Activated CD4-positive, alpha-beta T cell treated with anti-CD3 and anti-CD28 coated beads, Interleukin-2, amount 10 ng/mL, durations not matched to agents 24 days and 14 days (primary cell): ENCODE measurements around the gene SERPINH1. TPM values are rescaled to one million over a fixed set of nuclear protein-coding genes. Genes with fewer than 3 reads are reported as not detected.
A peak's percentile ranks its signal among the peaks of the same experiment; 100 is the strongest.
"Not testable (repeated sequence)": the region's sequence is repeated elsewhere in the genome, so short reads cannot be mapped to it uniquely, and the experiment has no call there.

Experiments used
- DNase-seq: peaks from one replicate; pipeline ENCODE4 v3.0.0; 2022
- H3K27ac Mint-ChIP-seq: one replicate; pipeline ENCODE4 v1.8.0; 2022; ENCODE audit warnings: mild to moderate bottlenecking, mixed read lengths
- H3K27me3 Mint-ChIP-seq: one replicate; pipeline ENCODE4 v1.8.0; 2022; ENCODE audit warnings: mixed read lengths
- H3K36me3 Mint-ChIP-seq: one replicate; pipeline ENCODE4 v1.8.0; 2022; ENCODE audit warnings: low read depth, mild to moderate bottlenecking, mixed read lengths
- H3K4me1 Mint-ChIP-seq: one replicate; pipeline ENCODE4 v1.8.0; 2021; ENCODE audit warnings: mixed read lengths
- H3K4me3 Mint-ChIP-seq: one replicate; pipeline ENCODE4 v1.8.0; 2022; ENCODE audit warnings: mild to moderate bottlenecking, moderate library complexity, mixed read lengths
- H3K9me3 Mint-ChIP-seq: one replicate; pipeline ENCODE4 v1.8.0; 2021; ENCODE audit warnings: mixed read lengths
- intact Hi-C: fragments of 100-400 bp; cut with micrococcal nuclease; formaldehyde crosslinking; loops from one replicate; pipeline ENCODE4 v1.15.1; 2023
- total RNA-seq: library from RNA; stranded (reverse); gene quantifications from 2 replicates; pipeline ENCODE4 v1.2.3, GENCODE V29; 2022

SERPINH1 gene
- total RNA-seq, 1 donor from 2014 or later = 29.6 TPM

DNA sequence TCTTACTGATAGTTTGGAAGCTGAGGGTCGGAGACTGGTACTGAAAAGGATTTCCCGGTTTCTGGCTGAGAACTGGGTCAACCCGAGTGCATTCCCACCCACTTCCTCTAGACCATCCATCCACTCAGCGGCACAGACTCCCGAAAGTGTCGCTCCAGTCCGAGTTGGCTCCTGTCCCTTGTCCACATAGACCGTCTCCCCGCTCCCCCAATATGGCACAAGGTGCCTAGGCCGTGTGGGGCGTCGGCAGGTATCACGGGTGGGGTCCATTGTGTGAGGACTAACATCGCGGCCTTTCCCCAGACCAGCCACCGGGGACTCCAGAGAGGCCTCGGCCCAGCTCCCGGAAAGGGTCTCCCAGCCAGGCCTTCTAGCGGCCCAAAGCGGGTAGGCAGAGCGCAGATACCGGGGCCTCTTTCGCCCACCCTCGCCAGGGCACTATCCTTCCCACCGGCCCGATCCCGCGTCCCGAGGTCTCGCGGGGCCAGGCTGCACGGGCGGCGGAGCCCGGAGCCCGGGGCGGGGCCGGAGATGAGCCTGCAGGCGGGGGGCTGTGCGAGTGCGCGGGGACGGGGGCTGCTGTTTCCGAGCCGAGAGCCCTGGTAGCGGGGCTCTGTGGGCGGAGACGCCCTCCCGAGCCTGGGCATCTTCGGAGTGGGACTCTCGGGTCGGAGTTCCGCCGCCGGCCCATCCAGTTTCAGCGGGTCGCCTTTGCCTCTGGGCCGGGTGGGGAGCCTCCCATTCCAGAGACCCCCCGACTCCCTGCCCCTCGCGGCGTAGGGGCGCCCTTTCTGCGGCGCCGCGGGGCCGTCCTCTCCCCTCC, 21.1 kb downstream of the SERPINH1 start:
- Mint-ChIP-seq H3K36me3 (peaks cover 2% of the 10 kb centered on the region), H3K9me3 (no peaks in the 10 kb centered on the region), H3K4me3 (peak overlapping the region; percentile 66), H3K4me1 (peaks cover 10% of the 10 kb centered on the region), H3K27ac (no peak overlapping the region), H3K27me3 (peaks cover 36% of the 10 kb centered on the region)
- DNase-seq = peak; percentile 74
- intact Hi-C loops = no loop called here

DNA sequence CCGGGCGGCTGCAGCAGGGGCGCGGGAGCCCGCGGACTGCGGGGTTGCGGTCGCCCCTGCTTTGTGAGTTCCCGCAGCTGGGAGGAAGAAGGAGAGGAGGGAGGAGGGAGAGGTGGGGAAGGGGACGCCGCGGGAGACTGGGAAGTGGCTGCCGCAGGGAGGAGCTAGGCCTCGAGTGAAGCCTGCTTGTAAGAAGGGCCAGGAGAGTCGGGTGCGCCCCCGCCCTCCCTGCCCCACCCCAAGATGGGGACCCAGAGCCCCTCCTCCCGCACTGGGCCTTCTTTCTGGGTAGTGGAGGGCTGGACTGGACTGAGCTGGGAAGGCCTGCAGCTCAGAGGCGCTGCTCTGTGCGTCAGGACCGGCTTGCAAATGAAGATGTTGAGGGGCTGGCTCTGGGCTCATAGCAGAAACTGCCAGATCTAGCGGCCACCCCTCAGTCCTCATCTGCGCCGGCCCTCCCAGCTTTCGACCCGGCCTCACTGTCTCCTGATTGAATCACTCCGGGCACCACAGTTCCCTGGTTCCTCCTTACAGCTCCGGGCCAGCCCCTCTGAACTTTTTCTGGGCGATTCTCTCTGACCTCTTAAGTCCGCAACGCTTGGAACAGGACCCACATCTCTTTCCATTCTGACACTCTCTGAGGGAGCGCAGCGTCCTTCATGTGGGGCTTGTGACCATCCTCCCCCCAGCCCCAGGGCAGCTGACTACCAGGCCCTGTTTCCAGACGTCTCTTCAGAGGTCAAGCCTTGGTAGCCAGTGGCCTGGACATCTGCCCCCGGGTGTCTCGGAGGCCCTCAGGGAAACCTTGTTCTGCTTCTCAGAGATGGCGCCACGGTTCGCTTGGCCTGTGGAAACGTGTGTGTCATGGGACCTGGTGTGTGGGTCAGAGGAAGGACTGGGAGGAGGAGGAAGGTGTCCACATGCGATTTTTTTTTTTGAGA, 21.9 kb downstream of the SERPINH1 start:
- Mint-ChIP-seq H3K27me3 (peaks cover 36% of the 10 kb centered on the region), H3K4me3 (peak overlapping the region; percentile 56), H3K36me3 (peaks cover 2% of the 10 kb centered on the region), H3K9me3 (no peaks in the 10 kb centered on the region), H3K27ac (no peak overlapping the region), H3K4me1 (peaks cover 10% of the 10 kb centered on the region)
- no peak for DNase-seq
- intact Hi-C loops = no loop called here

- H3K36me3 Mint-ChIP-seq, DNase-seq, intact Hi-C loops, H3K27ac Mint-ChIP-seq, H3K9me3 Mint-ChIP-seq: not testable (repeated sequence)
- Mint-ChIP-seq H3K4me3 (peak overlapping the region; percentile 2), H3K27me3 (peaks cover 34% of the 10 kb centered on the region), H3K4me1 (peaks cover 10% of the 10 kb centered on the region)
Measured at GRCh38 chr11:75584659-75585292, 22.7 kb downstream of the SERPINH1 start.

GRCh38 chr11:75585293-75585670, 23.2 kb downstream of the SERPINH1 start:
- no peak for DNase-seq
- Mint-ChIP-seq H3K36me3 (peaks cover 2% of the 10 kb centered on the region), H3K27ac (no peak overlapping the region), H3K27me3 (peaks cover 34% of the 10 kb centered on the region), H3K4me1 (peaks cover 10% of the 10 kb centered on the region), H3K9me3 (no peaks in the 10 kb centered on the region), H3K4me3 (no peak overlapping the region)
- intact Hi-C loops = no loop called here

GRCh38 chr11:75586395-75586794, 24.3 kb downstream of the SERPINH1 start:
- peaks cover 10% of the 10 kb centered on the region for H3K4me1 Mint-ChIP-seq
- DNase-seq = no peak
- intact Hi-C loops = no loop called here
- peaks cover 2% of the 10 kb centered on the region for H3K36me3 Mint-ChIP-seq
- no peak overlapping the region for H3K27ac Mint-ChIP-seq
- no peak overlapping the region for H3K4me3 Mint-ChIP-seq
- H3K27me3 Mint-ChIP-seq = peaks cover 31% of the 10 kb centered on the region
- H3K9me3 Mint-ChIP-seq = no peaks in the 10 kb centered on the region

DNA sequence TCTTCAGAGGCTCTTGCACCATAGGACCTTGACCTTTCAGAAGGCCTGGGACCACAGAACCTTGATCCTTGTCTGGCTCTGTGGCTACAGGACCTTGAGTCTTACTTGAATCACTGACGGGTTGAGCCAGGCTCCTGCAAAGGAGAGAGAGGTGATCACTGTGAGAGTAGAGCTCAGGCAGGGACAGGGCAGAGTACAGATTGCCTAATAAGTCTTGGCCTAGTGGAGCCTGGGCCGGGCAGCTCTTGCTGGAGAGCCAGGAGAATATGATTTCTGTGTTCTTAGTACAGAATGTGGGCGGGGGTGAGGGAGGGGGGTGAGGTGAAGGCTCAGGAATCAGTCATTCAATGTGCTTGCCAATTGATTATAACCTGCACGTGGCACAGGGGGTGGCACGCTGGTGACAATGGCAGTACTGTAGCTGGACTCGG, 26.0 kb downstream of the SERPINH1 start:
- Mint-ChIP-seq H3K4me1 (peaks cover 4% of the 10 kb centered on the region), H3K9me3 (no peaks in the 10 kb centered on the region), H3K4me3 (no peak overlapping the region), H3K27me3 (peaks cover 30% of the 10 kb centered on the region), H3K27ac (no peak overlapping the region), H3K36me3 (no peaks in the 10 kb centered on the region)
- DNase-seq = no peak
- intact Hi-C loops = no loop called here

- Mint-ChIP-seq H3K9me3 (no peaks in the 10 kb centered on the region), H3K27ac (no peak overlapping the region), H3K4me3 (no peak overlapping the region), H3K27me3 (peaks cover 27% of the 10 kb centered on the region), H3K4me1 (peaks cover 4% of the 10 kb centered on the region), H3K36me3 (no peaks in the 10 kb centered on the region)
- intact Hi-C loops = no loop called here
- DNase-seq = no peak
Measured at GRCh38 chr11:75589051-75589450, 27.0 kb downstream of the SERPINH1 start.

DNA sequence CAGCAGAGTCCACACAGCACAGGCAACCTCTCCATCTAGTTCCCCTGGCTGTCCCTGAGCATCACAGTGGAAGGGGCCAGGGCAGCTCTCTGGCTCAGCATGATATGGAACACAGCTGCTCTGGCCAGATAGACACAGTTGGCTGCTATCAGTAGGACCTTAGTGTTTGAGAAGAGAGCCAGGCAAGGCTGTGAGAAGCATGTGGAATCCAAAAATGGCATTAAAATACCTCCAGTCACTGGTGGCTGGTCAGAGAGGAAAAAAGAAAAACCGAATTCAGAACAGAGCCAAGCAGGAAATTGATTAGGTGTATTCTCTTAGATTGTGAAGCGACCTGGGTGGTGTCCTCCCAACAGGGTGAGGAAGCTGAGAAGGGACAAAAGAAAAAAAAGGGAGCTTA, 27.9 kb downstream of the SERPINH1 start:
- Mint-ChIP-seq H3K36me3 (no peaks in the 10 kb centered on the region), H3K4me1 (peaks cover 4% of the 10 kb centered on the region), H3K27ac (no peak overlapping the region), H3K27me3 (peaks cover 20% of the 10 kb centered on the region), H3K4me3 (no peak overlapping the region), H3K9me3 (no peaks in the 10 kb centered on the region)
- intact Hi-C loops = no loop called here
- no peak for DNase-seq

DNA sequence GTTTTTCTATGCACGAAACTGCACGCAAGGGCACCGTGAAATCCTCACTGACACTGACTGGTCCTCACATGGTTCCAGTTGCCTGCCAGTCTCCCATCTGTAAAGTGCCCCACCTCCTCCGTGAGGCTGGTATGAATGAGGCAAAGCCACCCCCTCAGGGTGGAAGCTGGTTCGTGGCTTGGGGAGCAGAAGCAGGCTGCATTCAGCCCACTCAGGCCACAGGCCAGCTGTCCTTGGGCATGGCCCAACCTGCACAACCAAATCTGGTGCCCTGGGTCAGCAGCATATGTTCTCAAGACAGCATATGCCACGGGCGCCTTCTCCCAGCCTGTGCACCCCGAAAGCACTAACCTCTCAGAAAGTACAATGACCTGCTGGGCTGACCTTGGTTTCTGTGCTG, 29.3 kb downstream of the SERPINH1 start:
- intact Hi-C loops = no loop called here
- DNase-seq = no peak
- no peak overlapping the region for H3K27ac Mint-ChIP-seq
- H3K4me3 Mint-ChIP-seq = no peak overlapping the region
- peaks cover 4% of the 10 kb centered on the region for H3K4me1 Mint-ChIP-seq
- no peaks in the 10 kb centered on the region for H3K36me3 Mint-ChIP-seq
- H3K9me3 Mint-ChIP-seq = no peaks in the 10 kb centered on the region
- peaks cover 26% of the 10 kb centered on the region for H3K27me3 Mint-ChIP-seq

GRCh38 chr11:75591966-75592365, 29.9 kb downstream of the SERPINH1 start:
- Mint-ChIP-seq H3K27me3 (peaks cover 31% of the 10 kb centered on the region), H3K27ac (no peak overlapping the region), H3K4me3 (no peak overlapping the region), H3K36me3 (no peaks in the 10 kb centered on the region), H3K4me1 (peaks cover 4% of the 10 kb centered on the region), H3K9me3 (no peaks in the 10 kb centered on the region)
- DNase-seq = no peak
- intact Hi-C loops = no loop called here

DNA sequence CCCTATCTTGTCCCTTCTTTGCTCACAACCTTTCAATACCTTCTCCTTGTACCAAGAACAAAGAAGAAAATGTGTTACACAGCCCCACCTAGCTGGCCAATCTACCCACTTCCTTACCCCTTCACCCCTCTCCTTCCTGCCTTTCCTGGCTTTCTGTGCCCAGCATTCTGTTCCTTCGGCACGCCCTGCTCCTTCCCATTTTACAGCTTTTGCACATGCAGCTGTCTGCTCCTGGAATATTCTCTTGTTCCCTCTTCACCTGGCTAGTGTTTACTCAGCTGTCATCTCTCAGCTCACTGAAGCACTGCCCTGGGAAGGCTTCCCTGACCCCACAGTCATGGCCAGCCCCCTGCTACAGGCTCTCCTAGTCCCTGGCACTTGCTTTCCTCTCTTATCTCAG, 30.7 kb downstream of the SERPINH1 start:
- Mint-ChIP-seq H3K4me3 (no peak overlapping the region), H3K27me3 (peaks cover 31% of the 10 kb centered on the region), H3K27ac (no peak overlapping the region), H3K4me1 (peaks cover 4% of the 10 kb centered on the region), H3K36me3 (no peaks in the 10 kb centered on the region), H3K9me3 (no peaks in the 10 kb centered on the region)
- intact Hi-C loops = no loop called here
- peak; percentile 51 for DNase-seq

DNA sequence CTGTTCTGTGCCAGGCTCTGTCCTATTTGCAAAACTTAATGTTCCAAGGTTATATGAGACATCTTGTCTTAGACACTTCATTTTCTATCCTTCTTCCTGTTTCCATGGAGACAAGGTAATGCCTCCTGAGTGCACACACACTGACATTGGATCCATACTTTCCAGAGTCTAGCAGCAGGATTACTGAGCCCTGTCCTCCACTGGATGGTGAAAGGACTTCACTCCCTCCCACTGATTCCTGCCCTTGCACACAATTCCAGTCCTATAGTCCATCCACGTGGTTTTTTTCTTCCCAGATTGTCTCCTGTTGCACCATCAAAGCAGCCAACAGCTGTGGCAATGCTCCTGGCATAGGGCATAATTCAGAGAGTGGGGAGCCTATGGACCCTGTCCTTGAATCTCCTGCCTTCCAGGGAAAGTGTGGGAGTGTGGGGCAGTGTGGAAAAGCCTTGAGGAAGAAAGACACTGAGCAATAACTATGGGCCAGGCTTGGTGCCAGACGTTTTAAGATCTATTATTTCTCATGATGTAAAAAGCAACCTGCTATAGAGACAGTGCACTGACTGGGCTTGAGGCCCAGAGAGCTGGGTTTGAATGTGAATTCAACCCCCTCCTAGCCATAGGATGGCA, 31.3 kb downstream of the SERPINH1 start:
- no peaks in the 10 kb centered on the region for H3K9me3 Mint-ChIP-seq
- H3K27me3 Mint-ChIP-seq = peaks cover 31% of the 10 kb centered on the region
- no peaks in the 10 kb centered on the region for H3K36me3 Mint-ChIP-seq
- H3K27ac Mint-ChIP-seq = no peak overlapping the region
- peaks cover 4% of the 10 kb centered on the region for H3K4me1 Mint-ChIP-seq
- no peak for DNase-seq
- intact Hi-C loops = no loop called here
- no peak overlapping the region for H3K4me3 Mint-ChIP-seq

GRCh38 chr11:75594211-75594610, 32.2 kb downstream of the SERPINH1 start:
- no peaks in the 10 kb centered on the region for H3K36me3 Mint-ChIP-seq
- no peaks in the 10 kb centered on the region for H3K9me3 Mint-ChIP-seq
- H3K27ac Mint-ChIP-seq = no peak overlapping the region
- DNase-seq = no peak
- intact Hi-C loops = no loop called here
- H3K4me1 Mint-ChIP-seq = peaks cover 4% of the 10 kb centered on the region
- no peak overlapping the region for H3K4me3 Mint-ChIP-seq
- H3K27me3 Mint-ChIP-seq = peaks cover 34% of the 10 kb centered on the region
